Activated CD4-positive, alpha-beta T cell treated with anti-CD3 and anti-CD28 coated beads, Interleukin-10, Interleukin-2, amounts not matched to agents 100 ng/mL and 50 ng/mL, durations not matched to agents 16 hours and 8 hours (primary cell): ENCODE results near the gene ZNF384.

Source experiments
- DNase-seq: peaks from one replicate; pipeline ENCODE4 v3.0.0-alpha.2; 2020

ZNF384 gene

DNA sequence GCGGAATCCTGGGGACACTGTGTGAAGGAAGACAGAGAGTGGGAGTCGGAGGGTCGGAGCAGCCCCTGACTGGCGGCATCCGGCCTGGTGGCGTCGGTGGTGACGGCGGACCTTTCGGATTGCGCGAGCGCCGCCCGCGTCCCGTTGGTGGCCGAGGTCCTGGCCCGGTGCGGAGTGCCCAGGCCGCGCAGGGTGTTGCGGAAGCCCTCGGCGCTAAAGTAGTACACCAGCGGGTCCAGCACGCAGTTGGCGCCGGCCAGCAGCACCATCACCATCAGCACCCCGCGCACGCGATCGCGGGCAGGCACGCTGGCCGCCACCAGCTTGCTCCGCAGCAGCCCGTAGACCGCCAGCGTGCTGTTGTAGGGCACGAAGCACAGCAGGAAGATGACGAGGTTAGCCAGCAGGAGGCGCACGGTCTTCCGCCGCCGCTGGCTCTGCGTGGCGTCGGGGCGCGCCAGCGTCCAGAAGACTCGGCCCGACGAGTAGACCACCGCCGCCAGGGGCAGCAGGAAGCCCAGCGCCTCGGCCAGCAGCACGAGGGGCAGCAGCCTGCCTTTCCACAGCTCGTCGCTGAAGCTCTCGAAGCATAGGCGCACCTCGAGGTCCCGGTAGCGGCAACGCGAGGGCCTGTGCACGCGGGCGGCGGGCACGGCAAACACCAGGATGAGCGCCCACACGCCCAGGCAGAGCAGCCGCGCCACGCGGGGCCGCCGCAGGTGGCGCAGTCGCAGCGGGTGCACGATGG is 68.9 kb downstream of the ZNF384 start:
- peak; percentile 51 for DNase-seq

- DNase-seq = no peak
Measured at GRCh38 chr12:6618483-6619225, 70.5 kb downstream of the ZNF384 start.
